DMS53 (cell line): ENCODE results near the gene NXPH4.

Source experiments
- DNase-seq: peaks from one replicate; lab custom pipeline; 2025; lab: John Stamatoyannopoulos, UW

Gene NXPH4

DNA sequence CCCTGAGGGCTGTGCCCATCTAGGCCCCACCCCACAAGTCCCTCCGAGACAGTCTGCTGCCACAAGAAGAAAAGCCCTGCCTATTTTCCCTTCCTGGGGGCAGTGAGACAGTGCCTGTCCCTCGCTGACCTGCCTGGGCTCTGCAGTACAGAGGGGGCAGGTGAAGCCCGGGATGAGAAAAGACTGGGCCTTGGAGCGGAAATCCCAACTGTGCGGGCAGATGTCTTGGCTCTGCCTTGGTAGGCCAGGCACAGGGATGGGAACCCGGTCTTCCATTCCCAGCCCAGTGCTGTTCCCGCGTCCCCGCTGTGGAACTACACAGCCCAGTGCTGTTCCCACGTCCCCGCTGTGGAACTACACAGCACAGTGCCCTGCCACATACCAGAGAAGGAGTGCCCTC is 12.8 kb upstream of the NXPH4 start:
- DNase-seq = no peak

- DNase-seq = no peak
Observed at GRCh38 chr12:57204454-57204853, 12.1 kb upstream of the NXPH4 start.

GRCh38 chr12:57205186-57205585 is 11.4 kb upstream of the NXPH4 start:
- no peak for DNase-seq

GRCh38 chr12:57205931-57206330 is 10.7 kb upstream of the NXPH4 start:
- no peak for DNase-seq

DNA sequence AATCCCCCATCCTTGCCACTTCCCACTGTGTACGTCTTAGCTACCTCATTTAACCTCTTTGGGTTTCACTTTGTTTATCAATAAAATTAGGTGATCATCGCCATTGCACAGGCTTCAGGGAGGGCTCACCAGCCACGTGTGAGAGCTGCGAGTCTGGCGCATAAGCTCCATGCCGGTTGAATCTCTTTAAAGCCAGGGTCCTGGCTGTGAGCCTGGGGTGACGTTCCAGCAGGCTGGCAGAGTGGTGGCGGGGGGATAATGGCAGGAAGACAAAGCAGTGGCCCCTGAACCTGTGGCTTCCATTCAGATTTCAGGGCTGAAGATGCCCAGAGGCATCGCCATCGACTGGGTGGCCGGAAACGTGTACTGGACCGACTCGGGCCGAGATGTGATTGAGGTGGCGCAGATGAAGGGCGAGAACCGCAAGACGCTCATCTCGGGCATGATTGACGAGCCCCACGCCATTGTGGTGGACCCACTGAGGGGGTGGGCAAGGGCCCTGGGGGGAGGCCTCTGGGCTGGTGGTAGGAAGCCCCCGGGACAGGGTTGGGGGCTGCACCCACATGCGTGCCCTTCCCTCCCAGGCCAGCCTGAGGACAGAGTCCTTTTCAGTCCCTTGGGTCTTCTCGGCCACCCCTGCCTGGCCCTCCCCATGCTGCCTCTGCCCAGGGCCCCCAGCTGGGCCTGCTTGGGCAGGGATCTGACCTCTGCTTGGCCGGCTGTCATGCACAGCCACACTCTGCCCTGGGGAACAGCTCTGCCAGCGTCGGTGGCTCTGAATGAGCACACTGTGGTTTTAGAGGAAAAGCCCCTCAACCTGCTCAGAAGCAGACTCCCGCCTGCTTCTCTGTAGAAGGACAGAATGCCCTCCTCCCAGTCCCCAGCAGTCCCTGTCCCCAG is 8.6 kb upstream of the NXPH4 start:
- no peak for DNase-seq

DNA sequence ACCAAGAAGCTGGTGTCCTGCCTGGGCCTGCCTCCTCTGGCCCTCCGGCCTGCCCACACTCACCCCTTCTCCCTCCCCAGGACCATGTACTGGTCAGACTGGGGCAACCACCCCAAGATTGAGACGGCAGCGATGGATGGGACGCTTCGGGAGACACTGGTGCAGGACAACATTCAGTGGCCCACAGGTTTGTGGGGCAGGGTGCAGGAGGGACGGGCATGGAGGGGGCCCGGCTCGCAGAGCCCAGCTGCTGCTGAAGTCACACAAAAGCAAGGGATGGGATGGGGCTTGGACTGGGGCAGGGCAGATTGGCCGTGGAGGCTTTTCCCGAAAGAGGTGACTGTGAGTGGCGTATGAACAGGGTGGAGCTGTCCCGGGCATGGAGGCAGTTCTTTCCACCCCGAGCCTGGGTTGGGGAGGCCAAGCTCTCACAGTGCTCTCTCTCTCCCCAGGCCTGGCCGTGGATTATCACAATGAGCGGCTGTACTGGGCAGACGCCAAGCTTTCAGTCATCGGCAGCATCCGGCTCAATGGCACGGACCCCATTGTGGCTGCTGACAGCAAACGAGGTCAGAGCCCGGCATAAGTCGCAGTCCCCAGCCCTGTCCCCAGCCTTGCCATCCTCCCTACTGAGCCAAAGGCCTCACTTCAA is 7.8 kb upstream of the NXPH4 start:
- no peak for DNase-seq

- no peak for DNase-seq
Observed at GRCh38 chr12:57209916-57210315, 6.7 kb upstream of the NXPH4 start.

- no peak for DNase-seq
Observed at GRCh38 chr12:57210461-57210860, 6.1 kb upstream of the NXPH4 start.

DNA sequence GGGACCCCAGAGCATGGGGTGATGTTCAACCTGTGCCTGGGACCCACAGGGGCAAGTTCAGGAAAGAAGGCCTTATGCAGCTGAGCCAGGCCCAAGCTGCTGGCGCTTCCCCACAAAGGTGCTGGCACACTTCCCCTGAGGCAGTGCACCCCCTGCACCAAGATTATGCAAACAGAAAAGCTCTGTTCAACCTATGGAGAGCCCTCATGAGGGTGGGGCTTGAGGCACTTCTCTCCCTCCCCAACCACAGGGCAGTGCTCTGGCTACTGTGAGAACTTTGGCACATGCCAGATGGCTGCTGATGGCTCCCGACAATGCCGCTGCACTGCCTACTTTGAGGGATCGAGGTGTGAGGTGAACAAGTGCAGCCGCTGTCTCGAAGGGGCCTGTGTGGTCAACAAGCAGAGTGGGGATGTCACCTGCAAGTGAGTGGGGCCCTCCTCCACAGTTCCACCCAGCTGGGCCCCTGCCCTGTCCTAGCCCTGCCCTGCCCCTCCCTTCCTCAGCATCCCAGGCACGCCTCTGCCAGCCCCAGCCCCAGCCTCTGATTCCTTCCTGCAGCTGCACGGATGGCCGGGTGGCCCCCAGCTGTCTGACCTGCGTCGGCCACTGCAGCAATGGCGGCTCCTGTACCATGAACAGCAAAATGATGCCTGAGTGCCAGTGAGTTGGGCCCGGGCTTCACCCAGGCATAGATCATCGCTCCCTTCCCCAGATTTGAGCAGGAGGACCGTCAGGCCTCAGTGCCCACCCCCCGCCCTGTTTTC is 5.5 kb upstream of the NXPH4 start:
- DNase-seq = no peak

DNA sequence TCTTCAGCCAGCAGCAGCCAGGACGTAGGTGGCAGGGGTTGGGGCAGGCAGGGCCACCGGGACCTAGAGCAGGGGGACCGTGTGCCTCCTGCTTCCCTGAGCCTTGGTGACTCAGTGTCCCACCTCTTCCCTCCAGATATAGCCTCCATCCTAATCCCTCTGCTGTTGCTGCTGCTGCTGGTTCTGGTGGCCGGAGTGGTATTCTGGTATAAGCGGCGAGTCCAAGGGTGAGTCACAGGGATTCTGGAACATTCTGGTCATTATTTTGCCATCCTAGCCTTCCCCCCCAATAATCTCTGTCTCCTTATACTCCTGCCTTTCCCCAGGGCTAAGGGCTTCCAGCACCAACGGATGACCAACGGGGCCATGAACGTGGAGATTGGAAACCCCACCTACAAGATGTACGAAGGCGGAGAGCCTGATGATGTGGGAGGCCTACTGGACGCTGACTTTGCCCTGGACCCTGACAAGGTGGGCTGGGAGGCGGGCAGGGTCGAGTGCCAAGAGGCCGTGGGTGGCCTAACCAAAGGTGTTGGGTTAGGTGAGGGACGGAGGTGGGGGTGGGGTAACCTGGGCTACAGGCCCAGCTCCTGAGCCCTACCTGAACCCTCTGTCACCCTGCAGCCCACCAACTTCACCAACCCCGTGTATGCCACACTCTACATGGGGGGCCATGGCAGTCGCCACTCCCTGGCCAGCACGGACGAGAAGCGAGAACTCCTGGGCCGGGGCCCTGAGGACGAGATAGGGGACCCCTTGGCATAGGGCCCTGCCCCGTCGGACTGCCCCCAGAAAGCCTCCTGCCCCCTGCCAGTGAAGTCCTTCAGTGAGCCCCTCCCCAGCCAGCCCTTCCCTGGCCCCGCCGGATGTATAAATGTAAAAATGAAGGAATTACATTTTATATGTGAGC is 4.5 kb upstream of the NXPH4 start:
- DNase-seq = no peak

DNA sequence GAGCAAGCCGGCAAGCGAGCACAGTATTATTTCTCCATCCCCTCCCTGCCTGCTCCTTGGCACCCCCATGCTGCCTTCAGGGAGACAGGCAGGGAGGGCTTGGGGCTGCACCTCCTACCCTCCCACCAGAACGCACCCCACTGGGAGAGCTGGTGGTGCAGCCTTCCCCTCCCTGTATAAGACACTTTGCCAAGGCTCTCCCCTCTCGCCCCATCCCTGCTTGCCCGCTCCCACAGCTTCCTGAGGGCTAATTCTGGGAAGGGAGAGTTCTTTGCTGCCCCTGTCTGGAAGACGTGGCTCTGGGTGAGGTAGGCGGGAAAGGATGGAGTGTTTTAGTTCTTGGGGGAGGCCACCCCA is 3.9 kb upstream of the NXPH4 start:
- DNase-seq = no peak

DNA sequence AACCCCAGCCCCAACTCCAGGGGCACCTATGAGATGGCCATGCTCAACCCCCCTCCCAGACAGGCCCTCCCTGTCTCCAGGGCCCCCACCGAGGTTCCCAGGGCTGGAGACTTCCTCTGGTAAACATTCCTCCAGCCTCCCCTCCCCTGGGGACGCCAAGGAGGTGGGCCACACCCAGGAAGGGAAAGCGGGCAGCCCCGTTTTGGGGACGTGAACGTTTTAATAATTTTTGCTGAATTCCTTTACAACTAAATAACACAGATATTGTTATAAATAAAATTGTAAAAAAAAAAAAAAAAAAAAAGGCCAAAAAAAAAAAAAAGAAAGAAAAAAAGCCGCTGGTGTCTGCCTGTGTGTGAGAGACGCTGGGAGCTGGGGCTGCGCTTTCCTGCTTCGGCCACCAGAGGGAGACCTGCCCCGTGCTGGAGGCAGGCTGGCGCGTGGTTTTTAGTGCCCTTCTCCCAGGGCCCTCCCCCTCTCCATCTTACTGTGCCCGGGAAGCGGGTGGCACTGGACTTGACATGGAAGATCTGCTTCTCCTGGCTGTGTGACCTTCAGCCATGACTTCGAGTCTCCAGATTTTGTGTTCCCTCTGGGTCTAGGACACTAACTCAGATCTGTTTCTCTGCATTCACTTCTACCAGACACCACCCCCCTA is 3.4 kb upstream of the NXPH4 start:
- DNase-seq = peak; percentile 96

DNA sequence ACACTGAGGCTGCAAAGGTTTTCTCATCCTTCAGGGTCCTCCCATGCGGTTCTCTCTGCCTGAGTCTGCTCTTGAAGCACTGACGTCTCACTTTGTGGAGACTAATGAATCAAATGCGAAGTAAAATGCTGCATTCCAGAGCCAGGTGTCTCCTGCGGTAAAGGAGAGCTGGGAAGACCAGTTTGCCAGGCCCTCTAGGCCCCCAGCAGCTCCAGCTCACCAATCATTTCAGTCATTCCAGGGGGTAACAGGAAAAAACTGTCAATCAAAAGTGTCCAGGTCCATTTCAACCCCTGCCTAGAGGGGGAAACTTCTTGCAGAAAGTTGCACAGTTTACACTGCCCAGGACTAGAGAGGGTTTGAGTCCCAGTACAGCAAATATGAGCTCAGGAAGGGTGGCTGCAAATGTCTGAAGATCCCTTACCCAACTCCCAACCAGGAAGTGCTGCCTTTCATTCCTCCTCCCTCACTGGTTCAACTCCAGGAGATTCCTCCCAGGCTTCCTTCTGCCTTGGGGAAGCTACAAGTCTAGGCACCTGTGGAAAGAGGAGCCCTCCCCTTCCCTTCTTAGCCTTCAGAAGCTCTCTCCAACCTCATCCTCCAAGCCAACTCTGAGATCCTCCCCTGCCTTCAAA is 2.7 kb upstream of the NXPH4 start:
- peak; percentile 48 for DNase-seq

GRCh38 chr12:57214398-57214781 is 2.2 kb upstream of the NXPH4 start:
- peak; percentile 91 for DNase-seq

DNA sequence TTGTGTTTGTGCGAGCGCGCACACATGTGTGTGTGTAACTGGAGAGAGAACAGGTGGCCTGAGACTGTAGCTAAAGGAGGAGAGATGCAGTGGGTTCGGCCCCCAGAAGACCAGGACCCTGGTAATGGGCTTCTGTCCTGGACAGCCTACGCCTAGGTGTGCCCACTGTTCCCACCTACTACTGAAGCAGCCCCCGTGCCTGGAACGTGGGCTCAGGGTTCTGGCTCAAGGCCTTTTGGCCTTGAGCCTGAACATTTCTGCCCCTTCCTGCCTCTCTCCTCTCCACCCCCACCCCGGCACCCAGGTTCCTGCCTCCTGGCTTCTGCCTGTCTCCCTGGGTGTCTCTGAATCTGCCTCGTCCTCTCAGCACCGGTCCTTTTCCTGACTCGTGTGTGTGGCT is 1.5 kb upstream of the NXPH4 start:
- DNase-seq = no peak

- DNase-seq = peak; percentile 85
Observed at GRCh38 chr12:57215668-57216013, 953 bp upstream of the NXPH4 start.

DNA sequence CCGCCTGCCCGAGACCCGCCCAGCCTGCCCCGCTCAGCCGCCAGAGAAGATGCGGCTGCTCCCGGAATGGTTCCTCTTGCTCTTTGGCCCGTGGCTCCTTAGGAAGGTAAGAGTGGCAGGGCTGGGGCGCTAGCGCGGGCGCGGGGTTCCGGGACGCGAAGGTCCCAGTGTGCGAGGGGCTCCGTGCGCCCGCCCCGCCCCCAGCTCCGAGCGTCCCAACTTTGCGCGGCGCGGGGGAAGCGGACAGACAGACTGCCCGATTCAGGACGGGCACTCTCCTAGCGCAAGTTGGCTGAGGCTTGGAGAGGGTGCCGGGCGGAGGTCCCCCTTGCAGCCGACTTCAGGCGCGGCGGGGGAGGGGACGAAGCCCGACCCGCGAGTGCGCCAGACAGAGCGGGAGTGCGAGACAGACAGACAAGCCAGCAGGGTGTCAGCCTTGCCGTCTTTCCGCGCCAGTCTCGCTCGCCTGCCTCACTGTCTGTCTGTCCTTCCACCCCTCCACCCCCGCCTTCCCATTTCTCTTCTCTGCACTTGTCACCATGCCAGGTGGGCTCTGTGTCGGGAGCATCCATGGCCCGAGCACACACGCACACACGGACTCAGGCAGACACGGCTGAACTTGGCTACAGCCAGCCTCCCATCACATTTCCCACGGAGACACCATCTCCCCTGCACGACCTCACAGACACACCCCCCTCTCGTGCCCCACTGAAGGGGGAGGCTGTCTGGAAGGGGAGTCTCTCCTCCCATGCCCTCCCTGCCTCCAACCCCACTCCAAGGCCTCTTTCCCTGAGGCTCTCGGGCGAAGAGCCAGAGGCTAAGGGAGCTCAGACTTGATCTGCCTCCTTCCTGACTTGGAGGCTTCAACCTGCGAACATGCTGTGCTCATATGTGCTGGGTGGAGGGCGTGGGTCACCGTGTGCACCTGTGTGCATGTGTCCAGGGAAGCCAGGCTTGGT is 606 bp downstream of the NXPH4 start:
- DNase-seq = peak; percentile 66

DNA sequence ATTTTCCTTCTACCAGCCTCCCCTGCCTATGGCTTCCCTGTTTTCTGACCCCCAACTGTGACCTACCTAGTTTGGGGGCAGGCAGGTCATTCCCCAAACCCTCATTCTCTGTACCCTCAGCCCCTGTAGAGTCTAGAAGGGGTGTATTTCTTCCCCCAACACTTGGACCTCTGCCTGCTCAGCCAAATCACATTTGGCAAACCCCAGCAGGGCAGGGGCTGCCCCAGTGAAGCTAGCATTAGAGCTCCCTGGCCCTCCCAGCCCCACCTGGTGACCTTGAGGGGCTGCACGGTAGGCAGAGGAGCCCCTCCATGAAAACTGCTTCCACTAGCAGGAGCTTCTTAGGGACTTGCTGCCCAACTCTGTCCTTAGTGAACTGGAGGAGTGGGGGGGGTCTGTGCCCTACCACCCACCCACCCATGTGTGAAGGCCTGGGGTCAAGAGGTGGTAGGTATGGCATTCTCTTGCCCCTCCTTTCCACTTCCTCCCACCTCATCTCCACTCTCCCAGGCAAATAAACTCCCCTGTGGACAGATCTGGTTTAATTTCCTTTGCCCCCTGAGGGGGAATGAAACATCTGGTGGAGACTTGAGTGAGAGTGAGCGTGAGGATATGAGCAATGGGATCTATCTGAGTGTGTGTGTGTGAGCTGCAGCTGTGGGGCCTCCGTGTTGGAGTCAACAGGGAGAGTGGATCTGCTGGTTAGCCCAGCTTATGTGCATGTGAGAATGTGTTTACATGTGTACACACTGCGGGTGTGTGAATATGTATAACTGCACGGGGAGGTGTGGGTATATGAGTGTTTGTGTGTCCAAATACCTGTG is 1.6 kb downstream of the NXPH4 start:
- peak; percentile 51 for DNase-seq
